GM10847 (cell line): ENCODE measurements around the gene MRGPRD.

Source experiments
- POLR2A ChIP-seq: IDR thresholded peaks from 2 replicates; pipeline ENCODE4 v1.6.1; 2011; ENCODE audit not compliant: insufficient read length; ENCODE audit errors: extremely low read depth

Gene MRGPRD

GRCh38 chr11:68987211-68987610, 6.4 kb upstream of the MRGPRD start:
- TF ChIP-seq POLR2A, result no peak

GRCh38 chr11:68983801-68984200, 3.0 kb upstream of the MRGPRD start:
- TF ChIP-seq POLR2A, result no peak

DNA sequence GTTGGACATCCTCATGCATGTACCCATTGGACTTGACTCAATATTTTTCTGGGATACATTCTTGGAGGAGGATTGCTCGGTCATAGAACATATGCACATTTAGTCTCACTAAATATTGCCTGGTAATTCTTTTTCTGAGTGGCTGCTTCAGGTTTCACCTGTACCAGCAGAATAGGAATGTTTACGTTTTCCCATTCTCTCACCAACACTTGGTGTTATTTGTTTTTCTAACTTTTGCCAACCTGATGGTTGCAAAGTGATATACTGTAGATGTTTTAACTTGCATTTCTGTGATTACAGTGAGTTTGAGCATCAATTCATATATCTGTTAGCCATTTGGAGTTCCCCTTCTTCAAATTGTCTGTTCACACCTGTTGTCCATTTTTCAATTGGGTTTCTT, 1.3 kb upstream of the MRGPRD start:
- TF ChIP-seq POLR2A, result no peak

DNA sequence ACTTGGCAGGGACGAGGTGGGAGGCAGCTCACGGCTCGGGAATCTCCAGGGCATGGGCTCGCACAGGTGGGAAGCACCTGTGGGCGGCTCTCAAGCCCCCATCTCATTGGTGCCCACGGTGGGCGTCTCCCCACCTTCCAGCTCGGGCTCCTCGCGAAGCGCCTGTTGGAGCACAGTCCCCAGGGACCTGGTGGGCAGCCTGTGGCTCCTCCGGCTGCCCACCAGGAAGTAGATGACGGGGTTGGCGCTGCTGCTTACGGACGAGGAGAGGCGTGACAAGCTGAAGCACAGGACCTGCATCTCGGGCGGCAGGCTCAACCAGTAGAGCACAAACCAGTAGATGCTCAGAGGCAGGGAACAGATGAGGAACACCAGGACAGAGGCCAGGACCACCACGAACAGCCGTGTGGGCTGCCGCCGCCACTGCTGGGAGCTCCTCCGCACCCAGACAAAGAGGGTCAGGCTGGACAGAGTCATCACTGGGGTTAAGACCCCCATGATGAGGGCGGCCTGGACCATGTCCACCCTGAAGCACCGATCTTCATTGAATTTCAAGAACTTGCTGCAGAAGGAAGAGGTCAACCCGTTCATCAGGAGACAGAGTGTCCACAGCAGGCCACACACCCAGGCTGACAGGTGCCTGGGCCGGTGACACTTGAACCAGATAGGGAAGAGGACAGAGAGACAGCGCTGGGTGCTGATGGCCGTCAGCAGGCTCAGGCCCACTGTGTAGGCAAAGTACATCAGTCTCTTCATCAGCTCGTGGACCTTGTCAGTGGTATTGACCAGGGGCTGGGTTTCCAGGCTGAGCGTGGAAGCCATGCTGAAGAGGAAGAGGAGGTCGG, 633 bp downstream of the MRGPRD start:
- no peak for TF ChIP-seq POLR2A

GRCh38 chr11:68978931-68979594, 1.7 kb downstream of the MRGPRD start:
- no peak for TF ChIP-seq POLR2A

DNA sequence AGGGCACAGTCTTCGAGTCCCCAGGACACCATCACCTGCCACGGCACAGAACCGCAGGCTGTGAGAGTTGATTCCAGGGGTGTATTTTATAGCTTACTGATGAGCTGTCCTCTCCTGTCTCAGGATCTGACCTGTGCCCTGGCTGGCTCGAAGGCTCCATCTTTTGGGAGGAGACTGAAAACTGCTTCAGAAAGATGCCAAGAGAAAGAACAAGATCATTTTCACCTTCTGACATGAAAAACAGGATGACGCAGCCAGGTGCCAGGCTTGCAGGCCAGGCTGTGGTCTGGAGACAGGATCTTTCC, 2.2 kb downstream of the MRGPRD start:
- no peak for TF ChIP-seq POLR2A

GRCh38 chr11:68977781-68978625, 2.8 kb downstream of the MRGPRD start:
- TF ChIP-seq POLR2A, result no peak

GRCh38 chr11:68976563-68976962, 4.2 kb downstream of the MRGPRD start:
- no peak for TF ChIP-seq POLR2A

- TF ChIP-seq POLR2A, result no peak
These were observed 4.7 kb downstream of the MRGPRD start for GRCh38 chr11:68976095-68976494.

GRCh38 chr11:68974421-68975194, 6.2 kb downstream of the MRGPRD start:
- no peak for TF ChIP-seq POLR2A

- TF ChIP-seq POLR2A, result no peak
These were observed 7.6 kb downstream of the MRGPRD start for GRCh38 chr11:68973219-68973618.

GRCh38 chr11:68970921-68971636, 9.7 kb downstream of the MRGPRD start:
- TF ChIP-seq POLR2A, result no peak

- no peak for TF ChIP-seq POLR2A
These were observed 11.4 kb downstream of the MRGPRD start for GRCh38 chr11:68969386-68969785.
